GM18498 (cell line): ENCODE data around the gene PEDS1.
A peak's percentile ranks its signal among the peaks of the same experiment; 100 is the strongest.
"Not testable (repeated sequence)": the region's sequence is repeated elsewhere in the genome, so short reads cannot be mapped to it uniquely, and the experiment has no call there.

Experiments
- ATAC-seq: cut with Tn5 transposase; IDR thresholded peaks from one replicate; pipeline ENCODE4 v1.9.1; 2021; ENCODE audit warnings: mild to moderate bottlenecking, moderate library complexity; ENCODE audit not compliant: unreplicated experiment

PEDS1 gene

DNA sequence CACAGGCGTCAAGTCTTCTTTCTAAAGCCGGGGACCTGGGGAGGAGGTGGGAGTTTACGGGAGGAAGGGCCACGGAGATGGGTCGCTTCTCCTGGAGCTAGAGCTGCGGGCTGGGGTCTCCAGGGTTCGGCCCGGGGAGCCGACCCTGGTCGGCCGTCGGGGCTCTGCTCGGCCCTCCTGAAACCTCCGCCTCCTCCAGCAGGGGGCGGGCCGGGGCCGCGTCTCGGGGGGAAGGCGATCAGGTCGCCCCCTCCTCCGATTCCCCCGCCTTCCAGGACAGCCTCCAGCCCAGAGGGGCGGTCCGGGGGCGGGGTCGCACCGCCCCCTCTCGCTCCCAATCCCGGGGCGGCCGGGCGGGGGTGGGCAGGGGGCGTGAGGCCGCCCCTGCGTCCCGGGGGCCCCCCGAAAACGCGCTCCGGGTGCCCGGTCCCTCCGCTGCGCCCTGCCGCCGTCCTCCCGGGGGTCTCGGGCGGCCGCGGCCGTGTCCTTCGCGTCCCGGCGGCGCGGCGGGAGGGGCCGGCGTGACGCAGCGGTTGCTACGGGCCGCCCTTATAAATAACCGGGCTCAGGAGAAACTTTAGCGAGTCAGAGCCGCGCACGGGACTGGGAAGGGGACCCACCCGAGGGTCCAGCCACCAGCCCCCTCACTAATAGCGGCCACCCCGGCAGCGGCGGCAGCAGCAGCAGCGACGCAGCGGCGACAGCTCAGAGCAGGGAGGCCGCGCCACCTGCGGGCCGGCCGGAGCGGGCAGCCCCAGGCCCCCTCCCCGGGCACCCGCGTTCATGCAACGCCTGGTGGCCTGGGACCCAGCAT is 36.9 kb upstream of the PEDS1 start, which contains the start of gene CEBPB:
Gene CEBPB (plus strand): TSS at position 580 of the 814 bp plus-strand sequence. CDS start 204 bp downstream, at position 784.
- ATAC-seq, result peak; percentile 53

GRCh38 chr20:50189681-50190250 is 36.2 kb upstream of the PEDS1 start:
- no peak for ATAC-seq

DNA sequence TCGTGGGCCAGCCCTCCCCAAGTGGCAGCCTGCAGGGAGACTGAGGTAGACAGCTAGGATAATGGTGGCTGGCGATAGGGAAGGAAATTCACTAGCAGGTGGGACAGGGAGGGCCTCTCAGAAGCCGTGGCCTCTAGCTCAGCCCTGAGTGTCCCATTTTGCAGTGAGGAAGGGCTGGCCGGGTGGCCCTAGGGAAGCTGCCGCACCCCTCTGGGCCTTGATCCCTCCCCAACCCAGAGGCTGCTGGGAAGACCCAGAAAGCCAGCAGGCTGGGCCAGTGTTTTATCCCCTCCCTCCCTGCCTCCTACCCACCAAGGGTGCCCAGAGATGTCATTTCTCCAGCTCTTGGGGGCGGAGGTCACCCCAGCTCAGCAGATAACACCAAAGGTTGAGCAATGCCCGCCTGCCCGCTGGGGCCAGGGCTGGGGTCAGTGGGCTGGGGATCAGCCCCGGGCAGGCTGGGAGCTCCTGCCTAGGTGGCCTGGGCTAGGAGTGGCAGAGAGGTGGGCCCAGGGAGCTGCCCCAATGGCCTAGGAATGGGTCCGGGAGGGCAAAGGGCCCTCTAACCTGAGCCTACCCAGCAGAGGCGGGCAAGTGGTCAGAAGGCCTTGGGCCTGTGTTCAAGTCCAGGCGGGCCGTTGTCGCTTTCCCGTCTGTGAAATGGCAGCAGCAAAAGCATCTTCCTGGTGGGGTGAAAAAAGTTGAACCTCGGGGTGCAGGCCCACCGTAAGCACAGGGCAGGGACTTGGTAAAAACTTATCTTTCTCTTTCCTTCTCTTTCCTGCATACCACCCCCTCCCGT is 35.6 kb upstream of the PEDS1 start:
- no peak for ATAC-seq

DNA sequence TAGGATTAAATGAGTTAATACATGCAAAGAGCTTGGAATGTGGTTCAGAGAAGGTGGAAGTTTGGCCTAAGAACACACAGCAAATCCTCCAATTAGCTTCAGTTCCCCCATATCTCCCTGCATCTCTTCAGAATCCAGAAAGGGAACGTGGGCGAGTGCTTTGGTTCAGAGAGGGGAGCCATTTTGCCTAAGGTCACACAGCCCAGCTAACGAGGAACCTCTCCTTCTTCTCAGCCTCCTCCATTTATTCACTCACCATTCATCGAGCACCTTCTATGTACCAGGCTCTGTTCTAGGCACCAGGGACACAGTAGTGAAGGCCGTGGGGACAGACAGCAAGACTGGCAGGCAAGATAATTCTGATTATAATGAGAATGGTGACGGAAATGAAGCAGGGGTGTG is 34.8 kb upstream of the PEDS1 start:
- ATAC-seq, result no peak

- ATAC-seq, result no peak
Observed at GRCh38 chr20:50187403-50188051, 34.0 kb upstream of the PEDS1 start.

DNA sequence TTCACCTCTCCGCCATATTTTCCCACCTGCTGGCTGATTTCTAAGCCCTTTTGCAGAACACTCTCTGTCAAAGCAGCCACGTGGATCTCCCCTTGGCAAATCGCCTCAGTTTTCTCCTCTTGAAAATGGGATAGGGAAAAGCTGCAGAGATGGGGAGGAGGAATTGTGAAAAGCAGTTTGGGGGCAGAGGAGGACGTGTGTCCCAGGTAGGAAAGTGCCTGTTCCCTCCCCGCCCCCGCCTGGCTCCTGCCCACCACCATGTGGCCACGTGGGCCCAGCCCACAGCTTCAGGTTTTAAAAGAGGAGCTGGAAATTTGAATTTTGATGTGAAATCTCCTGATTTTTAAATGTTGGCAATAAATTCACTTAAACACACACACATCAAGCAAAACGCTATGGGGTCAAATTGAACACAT is 33.5 kb upstream of the PEDS1 start:
- no peak for ATAC-seq

GRCh38 chr20:50186151-50186885 is 32.8 kb upstream of the PEDS1 start:
- no peak for ATAC-seq

- no peak for ATAC-seq
Observed at GRCh38 chr20:50185426-50185825, 31.9 kb upstream of the PEDS1 start.

DNA sequence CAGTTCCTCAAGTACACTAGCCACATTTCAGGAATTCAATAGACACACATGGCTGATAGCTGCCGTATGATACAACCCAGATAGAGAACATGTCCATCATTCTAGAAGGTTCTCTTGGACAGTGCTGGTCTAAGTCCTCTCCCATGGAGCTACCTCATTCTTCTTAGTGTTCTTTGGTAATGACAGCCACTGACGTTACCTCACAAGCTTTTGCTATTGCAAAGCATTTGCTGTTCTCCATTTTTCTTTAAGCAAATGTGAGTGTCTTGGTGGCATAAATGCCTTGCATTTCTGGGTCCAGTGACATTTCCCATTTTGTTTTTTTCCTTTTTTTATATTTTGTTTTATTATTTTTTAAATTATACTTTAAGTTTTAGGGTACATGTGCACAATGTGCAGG is 28.8 kb upstream of the PEDS1 start:
- no peak for ATAC-seq

DNA sequence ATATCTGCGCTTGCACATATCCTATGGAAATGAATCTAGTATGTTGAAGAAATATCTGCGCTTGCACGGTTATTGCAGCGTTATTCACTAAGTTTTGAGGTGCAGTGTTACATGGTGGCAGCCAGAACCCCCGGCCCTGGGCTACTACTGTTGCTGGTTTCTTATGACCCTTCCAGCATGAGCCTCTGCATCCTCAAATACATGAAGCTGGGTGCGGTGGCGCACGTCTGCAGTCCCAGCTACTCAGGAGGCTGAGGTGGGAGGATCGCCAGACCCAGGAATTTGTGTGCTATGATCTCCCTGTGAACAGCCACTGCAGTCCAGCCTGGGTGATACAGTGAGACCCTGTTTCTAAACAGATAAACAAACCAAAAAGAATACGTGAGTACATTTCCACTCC is 27.8 kb upstream of the PEDS1 start:
- ATAC-seq, result no peak

- not testable (repeated sequence) for ATAC-seq
Observed at GRCh38 chr20:50178672-50179071, 25.1 kb upstream of the PEDS1 start.

GRCh38 chr20:50175938-50176933 is 22.7 kb upstream of the PEDS1 start:
- no peak for ATAC-seq

GRCh38 chr20:50174456-50174855 is 20.9 kb upstream of the PEDS1 start:
- ATAC-seq, result no peak

DNA sequence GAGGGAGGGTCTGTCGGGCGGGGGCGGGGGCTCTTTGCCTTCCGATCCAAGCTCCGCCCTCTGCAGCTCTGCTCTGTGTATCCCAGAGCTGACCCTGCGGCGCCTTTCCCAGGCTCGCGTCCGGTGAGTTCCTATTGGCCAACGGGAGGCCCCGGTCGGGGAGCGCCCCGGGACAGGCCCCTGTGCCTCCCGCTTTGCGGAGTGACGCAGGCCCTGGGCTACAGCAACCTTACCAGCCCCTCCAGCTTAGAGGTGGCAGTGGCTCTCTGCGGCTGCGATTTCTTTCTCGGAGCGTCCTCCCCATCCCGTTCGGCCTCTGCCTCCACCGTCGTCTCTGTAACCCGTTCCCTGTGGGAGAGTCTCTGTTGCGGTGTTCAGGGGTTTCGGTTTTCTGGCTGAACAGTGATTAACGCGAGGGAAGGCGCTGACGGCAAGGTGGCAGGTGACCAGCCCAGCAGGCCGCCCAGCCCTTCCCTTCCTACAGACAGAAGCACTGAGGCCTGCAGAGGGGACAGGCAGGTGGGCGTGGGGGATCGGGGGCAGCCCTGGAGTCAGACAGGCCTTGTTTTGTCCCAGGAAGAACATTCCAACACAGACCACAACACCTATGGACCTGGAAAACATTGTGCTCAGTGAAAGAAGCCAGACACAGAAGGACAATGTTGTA is 19.0 kb upstream of the PEDS1 start:
- no peak for ATAC-seq

- ATAC-seq, result no peak
Observed at GRCh38 chr20:50170549-50171220, 17.2 kb upstream of the PEDS1 start.

DNA sequence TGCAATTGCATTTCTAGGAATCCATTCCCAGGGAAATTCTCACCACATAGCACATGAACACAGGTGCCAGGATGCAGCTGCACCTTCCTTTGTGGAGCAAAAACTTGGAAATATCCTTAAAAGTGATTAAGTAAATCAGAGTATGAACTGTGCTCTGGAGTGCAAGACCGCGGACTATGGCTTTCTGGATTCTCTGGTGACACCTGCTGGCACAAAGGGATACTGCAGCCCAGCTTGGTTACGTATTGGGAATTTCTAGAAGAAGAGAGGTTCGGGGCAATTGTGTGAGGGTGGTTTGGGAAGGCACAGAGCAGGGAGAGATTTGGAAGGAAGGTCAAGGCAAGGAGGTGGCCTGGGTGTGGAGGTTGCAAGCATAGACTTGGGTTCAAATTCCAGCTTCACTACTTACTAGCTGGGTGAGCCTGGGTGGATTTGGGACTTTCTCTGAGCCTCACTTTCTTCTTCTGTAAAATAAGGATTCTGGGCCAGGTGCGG is 15.9 kb upstream of the PEDS1 start:
- ATAC-seq, result no peak

GRCh38 chr20:50165684-50166554 is 12.4 kb upstream of the PEDS1 start:
- peak; percentile 91 for ATAC-seq
